ENCODE measurements around the gene ARHGEF10L.

- TF ChIP-seq, protein P1, sequence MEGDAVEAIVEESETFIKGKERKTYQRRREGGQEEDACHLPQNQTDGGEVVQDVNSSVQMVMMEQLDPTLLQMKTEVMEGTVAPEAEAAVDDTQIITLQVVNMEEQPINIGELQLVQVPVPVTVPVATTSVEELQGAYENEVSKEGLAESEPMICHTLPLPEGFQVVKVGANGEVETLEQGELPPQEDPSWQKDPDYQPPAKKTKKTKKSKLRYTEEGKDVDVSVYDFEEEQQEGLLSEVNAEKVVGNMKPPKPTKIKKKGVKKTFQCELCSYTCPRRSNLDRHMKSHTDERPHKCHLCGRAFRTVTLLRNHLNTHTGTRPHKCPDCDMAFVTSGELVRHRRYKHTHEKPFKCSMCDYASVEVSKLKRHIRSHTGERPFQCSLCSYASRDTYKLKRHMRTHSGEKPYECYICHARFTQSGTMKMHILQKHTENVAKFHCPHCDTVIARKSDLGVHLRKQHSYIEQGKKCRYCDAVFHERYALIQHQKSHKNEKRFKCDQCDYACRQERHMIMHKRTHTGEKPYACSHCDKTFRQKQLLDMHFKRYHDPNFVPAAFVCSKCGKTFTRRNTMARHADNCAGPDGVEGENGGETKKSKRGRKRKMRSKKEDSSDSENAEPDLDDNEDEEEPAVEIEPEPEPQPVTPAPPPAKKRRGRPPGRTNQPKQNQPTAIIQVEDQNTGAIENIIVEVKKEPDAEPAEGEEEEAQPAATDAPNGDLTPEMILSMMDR (IDR thresholded peaks at IDR 0.05): no peak
- TF ChIP-seq POLR2A (IDR thresholded peaks at IDR 0.05): no peak
Measured at GRCh38 chr1:17739050-17739449, 199.6 kb downstream of the ARHGEF10L start.
